ENCODE results near the gene SPC25. TPM values are rescaled to one million over a fixed set of nuclear protein-coding genes. Genes with fewer than 3 reads are reported as not detected.

SPC25 gene
- total and polyA plus RNA-seq, 2 of the 13 experiments (the other 11 are each of a cell fraction or from before 2014, with no cell fraction given) = 11.3 to 26.5 TPM

GRCh38 chr2:168890006-168890782 is at the start of gene SPC25 (continued):
- peak; percentile 82 for TF ChIP-seq THAP9 (CRISPR knock-in tag; IDR thresholded peaks at IDR 0.05; ENCODE audit: borderline replicate concordance)
- TF ChIP-seq NFIB (CRISPR knock-in tag; IDR thresholded peaks at IDR 0.05; ENCODE audit: borderline replicate concordance) = no peak
- peak; percentile 99; the same call in 1 of the 2 replicates for TF ChIP-seq E2F2 (CRISPR knock-in tag; IDR thresholded peaks at IDR 0.05; ENCODE audit: borderline replicate concordance)
- no peak for TF ChIP-seq NFIC (IDR thresholded peaks at IDR 0.05; ENCODE audit: low read length)
- TF ChIP-seq ZFP36L1 (CRISPR knock-in tag; IDR thresholded peaks at IDR 0.05) = no peak
- TF ChIP-seq ZC3H13 (CRISPR knock-in tag; IDR thresholded peaks at IDR 0.05) = peak; percentile 65; the same call in 1 of the 2 replicates
- TF ChIP-seq ZNF512 (CRISPR knock-in tag; IDR thresholded peaks at IDR 0.05) = 0 out of 2 replicates have a peak, but pooled peaks have one; percentile 70
- TF ChIP-seq IKZF4 (CRISPR knock-in tag; IDR thresholded peaks at IDR 0.05; ENCODE audit: borderline replicate concordance, low read depth, not compliant biosample characterization) = peak; percentile 69
- TF ChIP-seq FOXK2 (IDR thresholded peaks at IDR 0.05) = no peak
- TF ChIP-seq SIX1 (CRISPR knock-in tag; IDR thresholded peaks at IDR 0.05; ENCODE audit: borderline replicate concordance) = no peak
- no peak for TF ChIP-seq RAD51 (IDR thresholded peaks at IDR 0.05; ENCODE audit: borderline replicate concordance)
- peak in 1 of 2 experiments; percentile 57; a peak in 1 of 4 replicates for TF ChIP-seq KLF16 (CRISPR knock-in tag; IDR thresholded peaks at IDR 0.05)
- TF ChIP-seq ZNF773 (CRISPR knock-in tag; IDR thresholded peaks at IDR 0.05; ENCODE audit: borderline replicate concordance) = peak; percentile 23; the same call in 1 of the 2 replicates
- TF ChIP-seq ZSCAN5A (CRISPR knock-in tag; IDR thresholded peaks at IDR 0.05; ENCODE audit: borderline replicate concordance) = no peak
- TF ChIP-seq ZNF558 (CRISPR knock-in tag; IDR thresholded peaks at IDR 0.05; ENCODE audit: borderline replicate concordance) = no peak
- TF ChIP-seq HNF4A (CRISPR knock-in tag; IDR thresholded peaks at IDR 0.05) = peak; percentile 10; the same call in 1 of the 2 replicates
- no peak for TF ChIP-seq THYN1 (CRISPR knock-in tag; IDR thresholded peaks at IDR 0.05; ENCODE audit: borderline replicate concordance, low read depth)
- no peak for TF ChIP-seq SKIL (CRISPR knock-in tag; IDR thresholded peaks at IDR 0.05; ENCODE audit: borderline replicate concordance)
- TF ChIP-seq GFI1 (CRISPR knock-in tag; IDR thresholded peaks at IDR 0.05; ENCODE audit: borderline replicate concordance) = no peak

Measured in HepG2 (cell line).